ENCODE results near the gene INPP5K. TPM values are rescaled to one million over a fixed set of nuclear protein-coding genes. Genes with fewer than 3 reads are reported as not detected.

The INPP5K gene
- total RNA-seq, 4 donors from 2014 or later: 102 to 196 (median 114) TPM

GRCh38 chr17:1496869-1497268 lies 19.5 kb downstream of the INPP5K start:
- ATAC-seq: no peak
- intact Hi-C loops (cut with DNase I; ENCODE audit: low total_unique reads): loop anchor here (5.0 kb wide), 1 partner anchor 130 kb away; no protein-coding TSS in a partner anchor
- H3K27me3 ChIP-seq: no peaks in the 10 kb centered on the region
- H3K4me1 ChIP-seq: peaks cover 36 to 43% of the 10 kb centered on the region in 2 donors
- DNase-seq: no peak
- TF ChIP-seq CTCF (IDR thresholded peaks at IDR 0.05 in 4 of 5, conservative IDR thresholded peaks at IDR 0.05 in 1 of 5) (no peak), POLR2A (IDR thresholded peaks at IDR 0.05) (no peak)
- in situ Hi-C loops (cut with MboI; ENCODE audit: low sequenced_read_pairs in 4 of 4): no loop called here
- H3K36me3 ChIP-seq: peaks cover 0 to 29% of the 10 kb centered on the region in 2 donors
- H3K9me3 ChIP-seq: no peaks in the 10 kb centered on the region
- H3K4me3 ChIP-seq: no peak overlapping the region
- no peak overlapping the region for H3K27ac ChIP-seq

- Histone ChIP-seq H3K4me3 (no peak overlapping the region), H3K36me3 (peaks cover 0 to 29% of the 10 kb centered on the region in 2 donors), H3K27ac (peak overlapping the region; percentile 65 to 91 (median 80)), H3K9me3 (no peaks in the 10 kb centered on the region), H3K27me3 (no peaks in the 10 kb centered on the region), H3K4me1 (peaks cover 42 to 51% of the 10 kb centered on the region in 2 donors)
- in situ Hi-C loops (cut with MboI; ENCODE audit: low sequenced_read_pairs in 4 of 4): no loop called here
- ATAC-seq: peak; percentile 55 to 76
- intact Hi-C loops (cut with DNase I; ENCODE audit: low total_unique reads): loop anchor here (1.0 to 5.0 kb wide), 2 partner anchors 20 to 128 kb away; no protein-coding TSS in a partner anchor
- no peak for TF ChIP-seq CTCF (IDR thresholded peaks at IDR 0.05 in 4 of 5, conservative IDR thresholded peaks at IDR 0.05 in 1 of 5)
- no peak for TF ChIP-seq POLR2A (IDR thresholded peaks at IDR 0.05)
- peak; percentile 64 to 89 for DNase-seq
Observed at GRCh38 chr17:1495265-1495989, 21.0 kb downstream of the INPP5K start.

GRCh38 chr17:1494736-1495253 lies 21.6 kb downstream of the INPP5K start:
- ATAC-seq (no peak), DNase-seq (no peak)
- in situ Hi-C loops (cut with MboI; ENCODE audit: low sequenced_read_pairs in 4 of 4) (no loop called here), intact Hi-C loops (cut with DNase I; ENCODE audit: low total_unique reads) (loop anchor here (1.0 to 5.0 kb wide), 2 partner anchors 21 to 127 kb away; no protein-coding TSS in a partner anchor)
- H3K4me1 ChIP-seq: peaks cover 44 to 54% of the 10 kb centered on the region in 2 donors
- H3K9me3 ChIP-seq: no peaks in the 10 kb centered on the region
- peaks cover 0 to 28% of the 10 kb centered on the region in 2 donors for H3K36me3 ChIP-seq
- H3K27me3 ChIP-seq: no peaks in the 10 kb centered on the region
- H3K4me3 ChIP-seq: no peak overlapping the region
- H3K27ac ChIP-seq: peak overlapping the region; percentile 65 to 91 (median 80)
- TF ChIP-seq CTCF (IDR thresholded peaks at IDR 0.05 in 4 of 5, conservative IDR thresholded peaks at IDR 0.05 in 1 of 5) (no peak), POLR2A (IDR thresholded peaks at IDR 0.05) (no peak)

- H3K36me3 ChIP-seq: peaks cover 0 to 23% of the 10 kb centered on the region in 2 donors
- TF ChIP-seq POLR2A (IDR thresholded peaks at IDR 0.05) (no peak), CTCF (IDR thresholded peaks at IDR 0.05 in 4 of 5, conservative IDR thresholded peaks at IDR 0.05 in 1 of 5) (no peak)
- intact Hi-C loops (cut with DNase I; ENCODE audit: low total_unique reads) (no loop called here), in situ Hi-C loops (cut with MboI; ENCODE audit: low sequenced_read_pairs in 4 of 4) (no loop called here)
- DNase-seq (no peak), ATAC-seq (no peak)
- no peaks in the 10 kb centered on the region for H3K27me3 ChIP-seq
- no peak overlapping the region for H3K4me3 ChIP-seq
- H3K9me3 ChIP-seq: no peaks in the 10 kb centered on the region
- H3K4me1 ChIP-seq: peaks cover 44 to 54% of the 10 kb centered on the region in 2 donors
- H3K27ac ChIP-seq: peak overlapping the region in 3 of 4 donors; percentile 78 to 87 (median 84)
Observed at GRCh38 chr17:1494203-1494602, 22.2 kb downstream of the INPP5K start.
